Heart left ventricle (tissue), 16 donors: ENCODE results near the gene PPP1R9A. TPM values are rescaled to one million over a fixed set of nuclear protein-coding genes. Genes with fewer than 3 reads are reported as not detected.

ENCODE experiments used
- ATAC-seq, 4 donors: fragments of 200-7000 bp; cut with Tn5 transposase; one replicate each; pipeline ENCODE4 v1.9.1; 2020 to 2022; ENCODE audit warnings: moderate library complexity in 4 of 4, mild to moderate bottlenecking in 3 of 4, moderate number of reproducible peaks in 1 of 4
- DNase-seq, 5 donors: peaks; one replicate each; pipeline ENCODE4 v3.0.0-alpha.2; 2020
- H3K27ac ChIP-seq, 12 donors: fragments of 200-600 bp; sonication (generic) in 4 of 12; one replicate each; pipeline versions ENCODE4 v1.5.0 to v1.8.0; 2016 to 2022; ENCODE audit warnings: mild to moderate bottlenecking in 2 of 12
- H3K27me3 ChIP-seq, 9 donors: fragments of 200-600 bp; sonication (generic) in 2 of 9; one replicate each; pipeline versions ENCODE4 v1.5.1 to v1.8.0; 2016 to 2022; ENCODE audit warnings: mild to moderate bottlenecking in 3 of 9
- H3K36me3 ChIP-seq, 9 donors: fragments of 200-600 bp; sonication (generic) in 2 of 9; one replicate each; pipeline versions ENCODE4 v1.5.0 to v1.8.0; 2018 to 2022; ENCODE audit warnings: mild to moderate bottlenecking in 2 of 9
- H3K4me1 ChIP-seq, 12 donors: fragments of 200-600 bp; sonication (generic) in 4 of 12; one replicate each; pipeline versions ENCODE4 v1.5.0 to v1.8.0; 2016 to 2022; ENCODE audit warnings: mild to moderate bottlenecking in 3 of 12
- H3K4me3 ChIP-seq, 12 donors: fragments of 200-600 bp; sonication (generic) in 4 of 12; one replicate each; pipeline versions ENCODE4 v1.5.0 to v1.8.0; 2017 to 2022; ENCODE audit warnings: mild to moderate bottlenecking in 9 of 12, moderate library complexity in 4 of 12
- H3K9me3 ChIP-seq, 12 donors: fragments of 200-600 bp; sonication (generic) in 4 of 12; one replicate each; pipeline versions ENCODE4 v1.5.0 to v1.8.0; 2016 to 2022; ENCODE audit warnings: mild to moderate bottlenecking in 1 of 12
- POLR2A ChIP-seq, 2 donors: fragments of 450-650 bp; IDR thresholded peaks; one replicate each; pipeline ENCODE4 v1.6.1; 2017; ENCODE audit warnings: antibody characterized with exemption in 2 of 2, mild to moderate bottlenecking in 2 of 2, moderate library complexity in 2 of 2
- WGBS, 4 donors: extraction: QIAGEN DNeasy Blood & Tissue Kit in 2 of 4; methylation state at CpG; one replicate each; pipeline versions ENCODE4 v1.1.5 to v1.1.7; 2013 to 2018; 5-methylcytosine and 5-hydroxymethylcytosine counted together
- intact Hi-C, 10 donors: fragments of 100-400 bp; cut with DNase I; formaldehyde crosslinking; loops; one replicate each; pipeline versions ENCODE4 v1.11.1 to v1.14.2; 2022
- polyA plus RNA-seq, 2 donors: library from polyadenylated mRNA; stranded (reverse); fragments of 200-250 nt; gene quantifications; one replicate each; pipeline ENCODE4 v1.2.3, GENCODE V29; 2013
- total RNA-seq, 9 donors: library from RNA; depleted of rRNA in 2 of 9; stranded (reverse); fragments of >200 nt in 2 of 9; fragmentation: NEBNext Ultra II Directional in 3 of 9; extraction: Animal tissue kit (Norgen Biotek cat#: 25700) in 3 of 9; gene quantifications; one replicate each; pipeline versions ENCODE4 v1.1.0 to v1.2.4, GENCODE V29; 2016 to 2023
- TF ChIP-seq, protein P1 (sequence below), 12 donors: fragments of 200-600 bp; sonication (generic) in 4 of 12; IDR thresholded peaks; one replicate each; pipeline versions ENCODE4 v1.5.0 to v1.8.0; 2018 to 2022; ENCODE audit warnings: antibody characterized with exemption in 12 of 12, mild to moderate bottlenecking in 5 of 12
- donor health status: ischemic (EF 13 %, LVEDD 7.1; RV severe dilation, severe dysfunction).
- donor health status: healthy with polysubstance abuse.
- donor health status: DM: no; HTN: yes; CAD: no.
- donor health status: DM: no; HTN: no; CAD: no.
- donor health status: ischemic (EF 25% LVEDD 6.9; RV normal size, moderate dysfunction).
- donor health status: ischemic (EF 25% LVEDD 5.7; RV mildly dilated, moderate dysfunction).
- donor health status: healthy.
- donor health status: DM: yes; HTN: yes; CAD: no.
- donor health status: ischemic (EF 35%, LVEDD 5.7; RV mildly dilated, moderate dysfunction).
- donor health status: nonischemic (EF 11% LVEDD 7.7; RV severe dilation, severe dysfunction).
- donor health status: DM: yes; HTN: yes; CAD: no.
- donor health status: PGD.
- donor health status: ischemic (EF 29% LVEDD 5.4; RV normal size, mild dysfunction).
- donor health status: nonischemic (EF 23%, LVEDD 6.1; RV moderate dilation, normal function).

PPP1R9A gene
- total and polyA plus RNA-seq, 11 donors: 3.6 to 42.8 (median 30.0) TPM

DNA sequence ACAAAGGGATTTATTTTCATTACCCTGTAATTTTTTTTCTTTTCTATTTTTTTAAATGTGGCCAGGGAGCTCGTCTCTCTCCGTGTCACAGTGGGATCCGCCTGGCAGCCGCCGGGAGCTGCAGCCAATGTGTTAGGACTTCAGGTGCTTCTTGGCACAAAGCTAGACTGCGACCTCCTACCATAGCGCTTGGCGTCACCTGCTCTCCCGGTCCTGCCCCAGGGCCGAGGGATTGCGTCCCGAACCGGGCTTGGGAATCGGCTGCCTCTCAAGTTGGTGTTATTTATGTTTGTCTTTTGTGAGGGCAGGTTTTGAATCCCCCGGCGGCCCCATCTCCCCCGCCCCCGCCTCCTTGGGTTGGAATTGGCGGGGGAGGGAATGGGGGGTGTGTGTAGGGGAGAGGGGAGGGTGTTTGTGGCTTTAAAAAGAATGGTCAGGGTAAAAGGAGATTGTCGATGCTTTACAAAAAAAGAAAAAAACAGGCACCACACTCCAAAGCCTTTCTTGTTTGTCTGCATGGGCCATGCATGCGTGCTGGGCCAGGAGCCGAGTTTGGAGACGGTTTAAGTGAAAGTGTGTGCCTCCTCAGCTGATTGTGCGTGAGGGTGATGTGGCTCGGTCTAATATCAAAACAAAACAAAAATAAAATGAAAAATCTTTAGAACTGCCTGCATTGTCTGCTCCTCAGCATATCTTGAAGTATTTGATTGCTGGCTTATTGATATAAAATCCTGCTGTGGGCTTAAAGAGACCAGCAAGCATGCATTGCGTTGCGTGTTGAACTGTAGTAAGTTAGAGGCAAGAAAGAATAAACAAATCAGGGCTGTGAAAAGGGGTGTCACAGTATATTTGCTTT lies 1.2 kb downstream of the PPP1R9A start:
- peaks cover 0 to 18% (median 0%) of the 10 kb centered on the region in 9 donors for H3K27me3 ChIP-seq
- ATAC-seq (peak; percentile 56 to 71 (median 64)), DNase-seq (peak; percentile 13 to 47 (median 30))
- TF ChIP-seq, protein P1, sequence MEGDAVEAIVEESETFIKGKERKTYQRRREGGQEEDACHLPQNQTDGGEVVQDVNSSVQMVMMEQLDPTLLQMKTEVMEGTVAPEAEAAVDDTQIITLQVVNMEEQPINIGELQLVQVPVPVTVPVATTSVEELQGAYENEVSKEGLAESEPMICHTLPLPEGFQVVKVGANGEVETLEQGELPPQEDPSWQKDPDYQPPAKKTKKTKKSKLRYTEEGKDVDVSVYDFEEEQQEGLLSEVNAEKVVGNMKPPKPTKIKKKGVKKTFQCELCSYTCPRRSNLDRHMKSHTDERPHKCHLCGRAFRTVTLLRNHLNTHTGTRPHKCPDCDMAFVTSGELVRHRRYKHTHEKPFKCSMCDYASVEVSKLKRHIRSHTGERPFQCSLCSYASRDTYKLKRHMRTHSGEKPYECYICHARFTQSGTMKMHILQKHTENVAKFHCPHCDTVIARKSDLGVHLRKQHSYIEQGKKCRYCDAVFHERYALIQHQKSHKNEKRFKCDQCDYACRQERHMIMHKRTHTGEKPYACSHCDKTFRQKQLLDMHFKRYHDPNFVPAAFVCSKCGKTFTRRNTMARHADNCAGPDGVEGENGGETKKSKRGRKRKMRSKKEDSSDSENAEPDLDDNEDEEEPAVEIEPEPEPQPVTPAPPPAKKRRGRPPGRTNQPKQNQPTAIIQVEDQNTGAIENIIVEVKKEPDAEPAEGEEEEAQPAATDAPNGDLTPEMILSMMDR (IDR thresholded peaks at IDR 0.05): no peak
- TF ChIP-seq POLR2A (IDR thresholded peaks at IDR 0.05): no peak
- H3K9me3 ChIP-seq: no peaks in the 10 kb centered on the region
- peak overlapping the region; percentile 35 to 83 (median 60) for H3K4me3 ChIP-seq
- H3K4me1 ChIP-seq: peaks cover 0 to 20% (median 4%) of the 10 kb centered on the region in 12 donors
- H3K36me3 ChIP-seq: no peaks in the 10 kb centered on the region
- intact Hi-C loops: loop anchor here in 5 of 10 donors (1.0 to 10.0 kb wide), 5 partner anchors 22 to 289 kb away; partner anchors contain the start of gene SGCE (in 1 of the 5)
- WGBS, 4 donors: 5 to 7% (median 6%) methylated on average over 27 of the region's 27 CpGs
- H3K27ac ChIP-seq: peak overlapping the region; percentile 40 to 84 (median 74)

DNA sequence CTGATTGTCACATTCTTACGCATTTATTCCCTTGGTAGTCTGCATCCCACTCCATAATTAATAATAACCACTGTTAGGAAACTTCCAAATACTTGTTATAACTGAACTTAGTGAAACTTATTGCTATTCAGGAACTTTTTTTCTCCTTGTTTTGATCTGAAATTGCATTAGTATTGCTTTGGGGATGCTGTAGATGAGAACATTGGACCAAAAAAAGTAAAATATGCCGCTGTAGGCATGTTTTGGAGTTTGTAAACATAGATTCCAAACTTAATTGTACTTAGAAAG lies 1.7 kb downstream of the PPP1R9A start:
- H3K27ac ChIP-seq: peak overlapping the region in 8 of 12 donors; percentile 67 to 84 (median 76)
- TF ChIP-seq, protein P1 (IDR thresholded peaks at IDR 0.05): no peak
- no peak for TF ChIP-seq POLR2A (IDR thresholded peaks at IDR 0.05)
- no peaks in the 10 kb centered on the region for H3K9me3 ChIP-seq
- 67 to 78% (median 71%) methylated on average over 2 of the region's 2 CpGs for WGBS, 4 donors
- peaks cover 0 to 20% (median 4%) of the 10 kb centered on the region in 12 donors for H3K4me1 ChIP-seq
- peaks cover 0 to 18% (median 0%) of the 10 kb centered on the region in 9 donors for H3K27me3 ChIP-seq
- H3K36me3 ChIP-seq: no peaks in the 10 kb centered on the region
- DNase-seq (no peak), ATAC-seq (no peak)
- intact Hi-C loops: loop anchor here in 5 of 10 donors (1.0 to 10.0 kb wide), 5 partner anchors 23 to 288 kb away; partner anchors contain the start of gene SGCE (in 1 of the 5)
- H3K4me3 ChIP-seq: peak overlapping the region in 11 of 12 donors; percentile 48 to 83 (median 61)

DNA sequence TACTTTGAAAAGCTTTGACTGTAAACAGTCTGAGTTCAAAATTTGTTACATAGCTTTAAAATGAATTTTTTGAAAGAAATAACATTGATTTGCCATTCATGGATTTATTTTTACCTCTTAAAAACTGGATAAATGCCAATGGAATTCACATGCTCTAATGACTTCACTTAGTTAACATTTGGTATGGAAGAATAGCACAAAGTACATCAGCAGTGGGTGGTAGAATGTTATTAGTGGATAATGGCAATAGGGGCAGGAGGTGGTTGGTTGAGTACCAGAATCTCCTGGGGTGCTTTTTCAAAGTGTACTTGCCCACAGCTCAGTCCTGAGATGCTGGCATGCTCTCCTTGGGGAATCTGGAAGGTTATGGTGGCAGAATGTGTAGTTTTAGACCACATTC lies 4.7 kb downstream of the PPP1R9A start:
- H3K27ac ChIP-seq: no peak overlapping the region
- DNase-seq (no peak), ATAC-seq (no peak)
- H3K4me3 ChIP-seq: peak overlapping the region in 4 of 12 donors; percentile 1 to 27 (median 18)
- H3K9me3 ChIP-seq: no peaks in the 10 kb centered on the region
- no peak for TF ChIP-seq POLR2A (IDR thresholded peaks at IDR 0.05)
- TF ChIP-seq, protein P1 (IDR thresholded peaks at IDR 0.05): no peak
- H3K36me3 ChIP-seq: no peaks in the 10 kb centered on the region
- peaks cover 0 to 20% (median 4%) of the 10 kb centered on the region in 12 donors for H3K4me1 ChIP-seq
- intact Hi-C loops: no loop called here
- peaks cover 0 to 18% (median 0%) of the 10 kb centered on the region in 9 donors for H3K27me3 ChIP-seq

DNA sequence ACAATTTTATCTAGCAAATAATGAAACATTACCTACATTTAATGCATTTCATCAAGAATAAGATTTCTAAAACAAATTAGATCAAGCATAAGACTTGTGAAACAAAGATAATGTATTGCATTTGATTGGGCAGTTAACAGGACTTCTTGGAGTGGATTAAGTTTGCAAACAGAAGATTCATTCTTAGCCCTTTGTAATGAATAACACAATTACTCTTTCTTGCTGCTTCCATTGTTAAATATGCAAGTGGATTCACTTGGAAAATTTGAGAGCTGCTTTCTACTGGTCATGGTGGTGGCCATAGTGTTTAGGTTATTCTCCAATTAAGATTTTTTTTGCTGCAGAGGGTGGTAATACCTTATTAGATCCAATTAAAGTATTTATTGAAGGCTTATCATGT lies 6.0 kb downstream of the PPP1R9A start:
- Histone ChIP-seq H3K4me1 (peaks cover 0 to 15% (median 2%) of the 10 kb centered on the region in 12 donors), H3K27me3 (peaks cover 0 to 10% (median 0%) of the 10 kb centered on the region in 9 donors), H3K4me3 (no peak overlapping the region), H3K27ac (no peak overlapping the region), H3K36me3 (no peaks in the 10 kb centered on the region), H3K9me3 (no peaks in the 10 kb centered on the region)
- DNase-seq (no peak), ATAC-seq (no peak)
- intact Hi-C loops: no loop called here
- TF ChIP-seq, protein P1 (IDR thresholded peaks at IDR 0.05): no peak
- no peak for TF ChIP-seq POLR2A (IDR thresholded peaks at IDR 0.05)
